Gastroesophageal sphincter (tissue), 4 donors: ENCODE results near the gene CDH22. TPM values are rescaled to one million over a fixed set of nuclear protein-coding genes. Genes with fewer than 3 reads are reported as not detected.

Source experiments
- ATAC-seq: fragments of 150-250 bp; one replicate; pipeline ENCODE4 v1.9.1; 2016; ENCODE audit warnings: mild to moderate bottlenecking, moderate library complexity
- H3K27ac ChIP-seq, 4 donors: fragments of 200-600 bp; sonication (generic) in 3 of 4; 1 replicate in 3 of 4; 2 replicates in 1 of 4; pipeline ENCODE4 v1.5.1; 2016 to 2019
- H3K27me3 ChIP-seq: fragments of 200-600 bp; sonication (generic); one replicate; pipeline ENCODE4 v1.5.1; 2019
- H3K36me3 ChIP-seq, 2 donors: fragments of 200-600 bp; sonication (generic); one replicate each; pipeline ENCODE4 v1.5.1; 2019; ENCODE audit warnings: control low read depth in 1 of 2
- H3K4me1 ChIP-seq, 3 donors: fragments of 200-600 bp; sonication (generic); 1 replicate in 2 of 3; 2 replicates in 1 of 3; pipeline ENCODE4 v1.5.1; 2016 to 2019; ENCODE audit warnings: control low read depth in 2 of 3
- H3K4me3 ChIP-seq, 2 donors: fragments of 200-600 bp; sonication (generic); one replicate each; pipeline ENCODE4 v1.5.1; 2019; ENCODE audit warnings: mild to moderate bottlenecking in 1 of 2, moderate library complexity in 1 of 2
- H3K9me3 ChIP-seq, 3 donors: fragments of 200-600 bp; sonication (generic); one replicate each; pipeline ENCODE4 v1.5.1; 2017 to 2019; ENCODE audit warnings: control low read depth in 2 of 3
- CTCF ChIP-seq, 4 experiments: fragments of 200-600 bp in 2 of 4; fragments of 450-650 bp in 2 of 4; sonication (generic) in 1 of 4; IDR thresholded peaks; one replicate each; pipeline ENCODE4 v1.5.1; 2017 to 2019; ENCODE audit warnings: antibody characterized with exemption in 4 of 4, mild to moderate bottlenecking in 2 of 4, moderate library complexity in 2 of 4
- EP300 ChIP-seq: sonication (generic); formaldehyde crosslinking; IDR thresholded peaks from one replicate; pipeline ENCODE4 v1.6.1; 2017; ENCODE audit warnings: antibody characterized with exemption, mild to moderate bottlenecking
- POLR2A ChIP-seq, 2 donors: fragments of 450-650 bp; IDR thresholded peaks; one replicate each; pipeline ENCODE4 v1.6.1; 2017; ENCODE audit warnings: antibody characterized with exemption in 2 of 2, mild to moderate bottlenecking in 2 of 2, moderate library complexity in 1 of 2
- POLR2AphosphoS5 ChIP-seq: sonication (generic); formaldehyde crosslinking; IDR thresholded peaks from one replicate; pipeline ENCODE4 v1.6.1; 2017; ENCODE audit warnings: antibody characterized with exemption
- WGBS, 2 donors: methylation state at CpG; one replicate each; pipeline ENCODE4 v1.1.5; 2018; ENCODE audit warnings: low coverage in 1 of 2; 5-methylcytosine and 5-hydroxymethylcytosine counted together
- total RNA-seq, 4 donors: library from RNA; depleted of rRNA; stranded (reverse); fragments of >200 nt; gene quantifications; one replicate each; pipeline ENCODE4 v1.1.0, GENCODE V29; 2016

The CDH22 gene
- total RNA-seq, 4 donors from 2014 or later: 0.15 TPM; not detected in 3

- Histone ChIP-seq H3K36me3 (no peaks in the 10 kb centered on the region), H3K4me3 (no peak overlapping the region), H3K9me3 (no peaks in the 10 kb centered on the region), H3K27ac (no peak overlapping the region), H3K4me1 (no peaks in the 10 kb centered on the region), H3K27me3 (peaks cover 97% of the 10 kb centered on the region)
- 69 to 79% methylated on average over 5 to 7 of the region's 7 CpGs for WGBS, 2 donors
- TF ChIP-seq EP300 (no peak), CTCF (IDR thresholded peaks at IDR 0.05) (no peak), POLR2A (IDR thresholded peaks at IDR 0.05) (no peak)
- no peak for ATAC-seq
Measured at GRCh38 chr20:46286977-46287376, 21.3 kb downstream of the CDH22 start.

- 35 to 40% methylated on average over 3 to 8 of the region's 13 CpGs for WGBS, 2 donors
- no peak for ATAC-seq
- TF ChIP-seq EP300 (no peak), POLR2A (IDR thresholded peaks at IDR 0.05) (no peak), CTCF (IDR thresholded peaks at IDR 0.05) (no peak), POLR2AphosphoS5 (no peak)
- Histone ChIP-seq H3K36me3 (no peaks in the 10 kb centered on the region), H3K27ac (no peak overlapping the region), H3K27me3 (peaks cover 97% of the 10 kb centered on the region), H3K4me3 (no peak overlapping the region), H3K9me3 (no peaks in the 10 kb centered on the region), H3K4me1 (no peaks in the 10 kb centered on the region)
Measured at GRCh38 chr20:46286382-46286781, 21.9 kb downstream of the CDH22 start.

GRCh38 chr20:46285740-46286139 lies 22.6 kb downstream of the CDH22 start:
- Histone ChIP-seq H3K9me3 (no peaks in the 10 kb centered on the region), H3K27ac (no peak overlapping the region), H3K36me3 (no peaks in the 10 kb centered on the region), H3K4me1 (no peaks in the 10 kb centered on the region), H3K27me3 (peaks cover 97% of the 10 kb centered on the region), H3K4me3 (no peak overlapping the region)
- TF ChIP-seq POLR2AphosphoS5: no peak
- no peak for TF ChIP-seq CTCF (IDR thresholded peaks at IDR 0.05)
- TF ChIP-seq EP300: no peak
- TF ChIP-seq POLR2A (IDR thresholded peaks at IDR 0.05): no peak
- WGBS, 2 donors: 43 to 65% methylated on average over 2 to 3 of the region's 3 CpGs
- ATAC-seq: no peak

GRCh38 chr20:46285072-46285471 lies 23.2 kb downstream of the CDH22 start:
- Histone ChIP-seq H3K36me3 (no peaks in the 10 kb centered on the region), H3K9me3 (no peaks in the 10 kb centered on the region), H3K27me3 (peaks cover 97% of the 10 kb centered on the region), H3K4me1 (no peaks in the 10 kb centered on the region), H3K27ac (no peak overlapping the region), H3K4me3 (no peak overlapping the region)
- WGBS, 2 donors: 35% methylated on average over 5 to 6 of the region's 8 CpGs
- ATAC-seq: no peak
- TF ChIP-seq POLR2A (IDR thresholded peaks at IDR 0.05) (no peak), POLR2AphosphoS5 (no peak), CTCF (IDR thresholded peaks at IDR 0.05) (no peak), EP300 (no peak)

- no peaks in the 10 kb centered on the region for H3K4me1 ChIP-seq
- no peak overlapping the region for H3K27ac ChIP-seq
- WGBS, 2 donors: 44 to 47% methylated on average over 3 to 6 of the region's 7 CpGs
- H3K36me3 ChIP-seq: no peaks in the 10 kb centered on the region
- peaks cover 98% of the 10 kb centered on the region for H3K27me3 ChIP-seq
- no peak for ATAC-seq
- no peak overlapping the region for H3K4me3 ChIP-seq
- TF ChIP-seq POLR2A (IDR thresholded peaks at IDR 0.05): no peak
- TF ChIP-seq CTCF (IDR thresholded peaks at IDR 0.05): no peak
- TF ChIP-seq POLR2AphosphoS5: no peak
- TF ChIP-seq EP300: no peak
- H3K9me3 ChIP-seq: no peaks in the 10 kb centered on the region
Measured at GRCh38 chr20:46284040-46284427, 24.3 kb downstream of the CDH22 start.
